SK-N-MC (cell line): ENCODE results near the gene LRPAP1.

Experiments
- DNase-seq: peaks from one replicate; pipeline ENCODE4 v3.0.0-alpha.2; 2011; ENCODE audit warnings: low read depth, low spot score
- H3K27ac ChIP-seq: fragments of 200-600 bp; sonication (generic); 2 replicates; pipeline ENCODE4 v1.5.1; 2016; ENCODE audit warnings: mixed run types
- H3K36me3 ChIP-seq: fragments of 200-600 bp; sonication (generic); 2 replicates; pipeline ENCODE4 v1.6.1; 2017; ENCODE audit warnings: antibody characterized with exemption, low read length, mixed read lengths; ENCODE audit not compliant: insufficient read depth
- H3K4me3 ChIP-seq: fragments of 200-600 bp; sonication (generic); 2 replicates; pipeline ENCODE4 v1.5.1; 2016
- H3K9ac ChIP-seq: fragments of 200-600 bp; sonication (generic); 2 replicates; pipeline ENCODE4 v1.8.0; 2017; ENCODE audit warnings: mixed run types, mixed read lengths; ENCODE audit not compliant: insufficient read length
- H3K9me3 ChIP-seq: fragments of 200-600 bp; sonication (generic); 2 replicates; pipeline ENCODE4 v1.6.1; 2017; ENCODE audit warnings: low read depth, mild to moderate bottlenecking, antibody characterized with exemption, low read length, moderate library complexity, mixed read lengths
- EZH2 ChIP-seq: fragments of 200-600 bp; sonication (generic); IDR thresholded peaks from one replicate; pipeline ENCODE4 v1.6.1; 2017; ENCODE audit warnings: antibody characterized with exemption
- FOXP2 ChIP-seq: optimal IDR thresholded peaks from 2 replicates; pipeline ENCODE3; 2011; ENCODE audit warnings: mild to moderate bottlenecking, moderate library complexity; ENCODE audit not compliant: insufficient read depth; ENCODE audit errors: extremely low read length, control extremely low read depth
- POLR2AphosphoS5 ChIP-seq: IDR thresholded peaks from 2 replicates; pipeline ENCODE4 v1.6.1; 2012; ENCODE audit warnings: mild to moderate bottlenecking, low read depth, low read length, borderline replicate concordance

The LRPAP1 gene

DNA sequence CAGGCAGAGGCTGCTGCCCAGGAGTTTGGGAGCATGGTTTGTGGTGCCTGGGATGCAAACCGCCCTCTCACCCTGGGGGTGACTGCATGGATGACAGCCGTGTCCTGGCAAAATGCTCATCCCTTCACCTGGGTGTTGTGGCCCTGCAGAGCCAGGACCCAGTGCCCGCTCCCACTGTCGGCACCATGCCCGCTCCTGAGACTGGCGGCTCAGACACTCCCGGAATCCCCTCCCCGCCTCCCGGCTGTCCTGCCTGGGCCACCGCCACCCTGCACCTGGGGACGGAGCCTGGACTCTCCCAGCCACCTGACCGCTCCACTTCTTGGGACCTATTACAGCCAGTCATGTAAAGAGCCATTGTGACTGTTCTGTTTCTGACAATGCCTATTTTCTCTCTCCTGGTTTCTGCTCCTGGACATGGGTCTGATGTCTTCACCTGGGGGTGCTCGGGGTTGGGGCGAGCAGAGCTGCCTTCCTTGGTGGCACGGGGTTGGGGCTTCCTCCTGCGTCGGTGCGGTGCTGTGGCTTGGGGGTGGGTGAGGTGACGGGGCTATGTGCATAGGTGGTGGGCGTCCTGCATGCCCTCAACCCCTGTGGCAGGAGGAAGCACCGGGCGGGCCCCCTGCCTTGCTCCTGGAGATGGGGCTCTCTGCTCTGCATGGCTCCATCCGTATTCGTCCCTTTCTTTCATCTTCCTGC, 30.9 kb downstream of the LRPAP1 start:
- Histone ChIP-seq H3K4me3 (no peak overlapping the region), H3K9ac (no peak overlapping the region), H3K27ac (no peak overlapping the region), H3K36me3 (no peaks in the 10 kb centered on the region; the same call in 1 of the 2 replicates), H3K9me3 (no peaks in the 10 kb centered on the region)
- DNase-seq, result no peak
- no peak for TF ChIP-seq EZH2
- TF ChIP-seq POLR2AphosphoS5, result no peak
- no peak for TF ChIP-seq FOXP2

GRCh38 chr4:3500634-3501101, 31.6 kb downstream of the LRPAP1 start:
- Histone ChIP-seq H3K4me3 (no peak overlapping the region), H3K27ac (no peak overlapping the region), H3K9ac (no peak overlapping the region), H3K36me3 (no peaks in the 10 kb centered on the region; the same call in 1 of the 2 replicates), H3K9me3 (no peaks in the 10 kb centered on the region)
- TF ChIP-seq FOXP2, result no peak
- no peak for TF ChIP-seq POLR2AphosphoS5
- TF ChIP-seq EZH2, result no peak
- no peak for DNase-seq

- no peak for DNase-seq
Measured at GRCh38 chr4:3500111-3500510, 32.1 kb downstream of the LRPAP1 start.

GRCh38 chr4:3499710-3500109, 32.5 kb downstream of the LRPAP1 start:
- Histone ChIP-seq H3K4me3 (no peak overlapping the region), H3K36me3 (no peaks in the 10 kb centered on the region), H3K9ac (no peak overlapping the region), H3K9me3 (no peaks in the 10 kb centered on the region), H3K27ac (no peak overlapping the region)
- no peak for DNase-seq
- no peak for TF ChIP-seq FOXP2
- no peak for TF ChIP-seq POLR2AphosphoS5
- no peak for TF ChIP-seq EZH2

More at GRCh38 chr4:3500111-3500510, 32.1 kb downstream of the LRPAP1 start:
- no peak overlapping the region for H3K27ac ChIP-seq
- no peak for TF ChIP-seq EZH2
- TF ChIP-seq FOXP2, result no peak
- TF ChIP-seq POLR2AphosphoS5, result no peak
- H3K9me3 ChIP-seq, result no peaks in the 10 kb centered on the region
- H3K9ac ChIP-seq, result no peak overlapping the region
- no peak overlapping the region for H3K4me3 ChIP-seq
- H3K36me3 ChIP-seq, result no peaks in the 10 kb centered on the region; the same call in 1 of the 2 replicates

DNA sequence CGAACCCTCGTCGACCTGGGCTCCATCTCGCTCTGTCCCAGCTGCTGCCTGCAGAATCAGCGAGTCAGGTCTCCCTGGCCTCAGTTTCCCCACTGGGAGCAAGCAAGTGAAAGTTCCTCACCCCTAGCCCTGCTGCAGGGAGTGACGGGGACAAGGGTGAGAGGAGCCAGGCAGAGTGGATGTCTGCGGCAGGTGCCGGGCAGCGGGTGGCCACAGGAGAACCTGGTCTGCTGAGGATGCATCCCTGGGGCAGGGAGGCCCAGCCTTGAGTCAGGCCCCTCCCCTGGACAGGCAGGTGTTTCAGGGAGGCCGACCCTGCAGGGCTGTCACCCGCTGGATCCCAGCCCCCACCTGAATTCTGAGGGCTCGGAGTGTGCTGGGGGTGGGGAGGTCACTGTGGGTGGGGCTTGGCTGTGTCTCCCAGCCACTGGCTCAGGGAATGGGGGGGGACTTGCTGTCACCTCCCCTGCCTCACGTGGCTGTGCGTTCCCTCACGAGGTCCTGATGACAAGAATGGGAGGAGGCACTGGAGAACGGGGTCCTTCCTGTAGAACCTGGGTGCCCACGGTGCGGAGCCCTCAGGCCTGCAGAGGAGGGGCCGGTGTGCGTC, 33.2 kb downstream of the LRPAP1 start:
- Histone ChIP-seq H3K27ac (no peak overlapping the region), H3K9ac (no peak overlapping the region), H3K9me3 (no peaks in the 10 kb centered on the region), H3K4me3 (no peak overlapping the region), H3K36me3 (no peaks in the 10 kb centered on the region)
- TF ChIP-seq FOXP2, result no peak
- TF ChIP-seq POLR2AphosphoS5, result no peak
- TF ChIP-seq EZH2, result no peak
- DNase-seq, result no peak

DNA sequence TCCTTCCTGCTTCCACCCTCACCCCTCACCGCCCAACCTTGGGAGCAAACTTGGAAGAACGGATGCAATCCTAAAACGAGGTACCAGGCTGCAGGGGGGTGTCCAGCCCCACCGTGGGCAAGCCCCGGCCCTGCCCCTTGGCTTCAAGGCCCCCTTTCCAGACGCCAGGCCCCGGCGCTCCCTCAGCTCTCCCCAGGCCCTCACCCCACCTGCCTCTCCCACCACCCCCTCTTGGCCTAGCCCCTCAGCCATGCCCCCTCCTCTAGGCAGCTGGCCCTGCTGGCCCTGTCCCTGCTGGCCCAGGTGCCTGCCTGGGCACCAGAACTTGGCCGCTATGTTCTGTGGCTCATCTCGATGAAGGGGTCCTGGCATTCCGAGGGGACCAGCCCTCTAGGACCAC, 33.8 kb downstream of the LRPAP1 start:
- Histone ChIP-seq H3K4me3 (no peak overlapping the region), H3K27ac (no peak overlapping the region), H3K9me3 (no peaks in the 10 kb centered on the region), H3K36me3 (no peaks in the 10 kb centered on the region), H3K9ac (no peak overlapping the region)
- no peak for TF ChIP-seq POLR2AphosphoS5
- TF ChIP-seq FOXP2, result no peak
- TF ChIP-seq EZH2, result no peak
- no peak for DNase-seq

GRCh38 chr4:3497523-3498389, 34.5 kb downstream of the LRPAP1 start:
- Histone ChIP-seq H3K9me3 (no peaks in the 10 kb centered on the region), H3K9ac (no peak overlapping the region), H3K27ac (no peak overlapping the region), H3K36me3 (no peaks in the 10 kb centered on the region), H3K4me3 (no peak overlapping the region)
- TF ChIP-seq FOXP2 (no peak), EZH2 (no peak), POLR2AphosphoS5 (no peak)
- no peak for DNase-seq

DNA sequence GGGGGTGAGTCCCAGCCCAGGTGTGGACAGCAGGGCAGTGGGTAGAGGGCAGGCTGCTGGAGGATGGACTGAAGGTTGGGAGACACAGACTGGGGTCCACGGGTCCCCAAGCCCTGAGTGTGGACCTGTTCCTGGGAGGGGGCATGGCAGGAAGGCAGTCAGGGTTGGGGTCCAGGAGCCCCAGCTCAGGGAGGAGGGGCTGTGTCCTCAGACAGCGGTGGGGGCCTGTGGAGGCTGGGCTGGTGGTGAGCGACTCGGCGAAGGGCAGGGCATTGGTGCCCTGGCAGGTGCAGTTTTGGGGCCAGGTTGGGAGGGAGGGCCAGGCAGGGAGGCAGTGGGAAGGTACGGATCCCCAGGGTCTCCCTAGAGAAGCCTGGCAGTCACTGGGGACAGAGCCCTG, 35.1 kb downstream of the LRPAP1 start:
- no peak for TF ChIP-seq POLR2AphosphoS5
- TF ChIP-seq EZH2, result no peak
- TF ChIP-seq FOXP2, result no peak
- no peaks in the 10 kb centered on the region for H3K9me3 ChIP-seq
- no peak overlapping the region for H3K9ac ChIP-seq
- H3K36me3 ChIP-seq, result no peaks in the 10 kb centered on the region
- DNase-seq, result no peak
- no peak overlapping the region for H3K4me3 ChIP-seq
- H3K27ac ChIP-seq, result no peak overlapping the region
